Central memory CD4-positive, alpha-beta T cell (primary cell): ENCODE measurements around the gene LOXL1.

Experiments
- DNase-seq: peaks from one replicate; pipeline ENCODE4 v3.0.0; 2022

The LOXL1 gene

GRCh38 chr15:73997986-73998385 is 71.7 kb downstream of the LOXL1 start:
- DNase-seq = no peak
